WTC11 (cell line): Measurements from ENCODE around the gene PPP4R3B. TPM values are rescaled to one million over a fixed set of nuclear protein-coding genes. Genes with fewer than 3 reads are reported as not detected.

ENCODE experiments used
- ATAC-seq: fragments of 200-7000 bp; cut with Tn5 transposase; 2 replicates; pipeline ENCODE4 v1.10.0; 2021; ENCODE audit warnings: mild to moderate bottlenecking, moderate library complexity
- CTCF ChIA-PET: fragments of 300-600 bp; sonication (Branson Sonifier 250); formaldehyde crosslinking; loops from one replicate; lab custom pipeline; 2021; ENCODE audit warnings: antibody characterized with exemption; lab: Charles Lee
- POLR2A ChIA-PET: fragments of 350-600 bp; sonication (Branson Sonifier 250); formaldehyde crosslinking; loops from one replicate; lab custom pipeline; 2021; ENCODE audit warnings: antibody characterized with exemption; lab: Charles Lee
- DNase-seq: peaks from one replicate; pipeline ENCODE4 v3.0.0; 2021; ENCODE audit warnings: low spot score
- H3K27ac Mint-ChIP-seq: 2 replicates; pipeline ENCODE4 v1.8.0; 2021; ENCODE audit warnings: mixed read lengths
- H3K27me3 Mint-ChIP-seq: 2 replicates; pipeline ENCODE4 v1.8.0; 2021; ENCODE audit warnings: low read depth, mild to moderate bottlenecking, moderate library complexity, mixed read lengths
- H3K36me3 Mint-ChIP-seq: 2 replicates; pipeline ENCODE4 v1.8.0; 2021; ENCODE audit warnings: mixed read lengths
- H3K4me1 Mint-ChIP-seq: 2 replicates; pipeline ENCODE4 v1.8.0; 2022; ENCODE audit warnings: mixed read lengths
- H3K4me3 Mint-ChIP-seq: 2 replicates; pipeline ENCODE4 v1.8.0; 2021; ENCODE audit warnings: mild to moderate bottlenecking, moderate library complexity, mixed read lengths
- H3K9me3 Mint-ChIP-seq: 2 replicates; pipeline ENCODE4 v1.8.0; 2021; ENCODE audit warnings: mixed read lengths
- ATF1 ChIP-seq: sonication (generic); formaldehyde crosslinking; IDR thresholded peaks from 2 replicates; pipeline ENCODE4 v1.8.1; 2023; ENCODE audit warnings: mild to moderate bottlenecking, moderate library complexity, missing genetic modification reagents
- FOXK1 ChIP-seq: sonication (generic); formaldehyde crosslinking; IDR thresholded peaks from 2 replicates; pipeline ENCODE4 v1.8.0; 2022; ENCODE audit warnings: mild to moderate bottlenecking, moderate library complexity, missing genetic modification reagents
- GABPB1 ChIP-seq: sonication (generic); formaldehyde crosslinking; IDR thresholded peaks from 2 replicates; pipeline ENCODE4 v1.8.1; 2023; ENCODE audit warnings: mild to moderate bottlenecking, missing genetic modification reagents
- JUN ChIP-seq: sonication (generic); formaldehyde crosslinking; IDR thresholded peaks from 2 replicates; pipeline ENCODE4 v1.8.0; 2023; ENCODE audit warnings: mild to moderate bottlenecking, missing genetic modification reagents
- KAT7 ChIP-seq: sonication (generic); formaldehyde crosslinking; IDR thresholded peaks from 2 replicates; pipeline ENCODE4 v1.8.1; 2023; ENCODE audit warnings: missing genetic modification reagents, mild to moderate bottlenecking, borderline replicate concordance
- MXD4 ChIP-seq: fragments of 250-450 bp; sonication (Bioruptor Pico); IDR thresholded peaks from 2 replicates; pipeline ENCODE4 v1.8.0; 2021; ENCODE audit warnings: mild to moderate bottlenecking, moderate library complexity, borderline replicate concordance
- NFE2L1 ChIP-seq: sonication (generic); formaldehyde crosslinking; IDR thresholded peaks from 2 replicates; pipeline ENCODE4 v1.8.1; 2023; ENCODE audit warnings: missing genetic modification reagents
- PRRX2 ChIP-seq: fragments of 250-450 bp; sonication (Bioruptor Pico); IDR thresholded peaks from 2 replicates; pipeline ENCODE4 v1.8.0; 2021; ENCODE audit warnings: mild to moderate bottlenecking
- RELA ChIP-seq: sonication (generic); formaldehyde crosslinking; IDR thresholded peaks from 2 replicates; pipeline ENCODE4 v1.8.1; 2022; ENCODE audit warnings: missing genetic modification reagents, mild to moderate bottlenecking, borderline replicate concordance
- TEAD1 ChIP-seq: sonication (generic); formaldehyde crosslinking; IDR thresholded peaks from 2 replicates; pipeline ENCODE4 v1.8.0; 2022; ENCODE audit warnings: mild to moderate bottlenecking, missing genetic modification reagents
- TEAD4 ChIP-seq: sonication (generic); formaldehyde crosslinking; IDR thresholded peaks from 2 replicates; pipeline ENCODE4 v1.8.0; 2022; ENCODE audit warnings: mild to moderate bottlenecking, missing genetic modification reagents
- ZNF121 ChIP-seq: sonication (generic); formaldehyde crosslinking; IDR thresholded peaks from 2 replicates; pipeline ENCODE4 v1.8.0; 2023; ENCODE audit warnings: missing genetic modification reagents
- ZNF232 ChIP-seq: sonication (generic); formaldehyde crosslinking; IDR thresholded peaks from 2 replicates; pipeline ENCODE4 v1.8.0; 2022; ENCODE audit warnings: mild to moderate bottlenecking, missing genetic modification reagents
- ZNF396 ChIP-seq: fragments of 250-450 bp; sonication (Bioruptor Pico); IDR thresholded peaks from 2 replicates; pipeline ENCODE4 v1.8.0; 2021; ENCODE audit warnings: mild to moderate bottlenecking, moderate library complexity, borderline replicate concordance
- total RNA-seq: library from RNA; stranded (reverse); gene quantifications from 3 replicates; pipeline ENCODE4 v1.2.3, GENCODE V29; 2021
- TF ChIP-seq, protein P1 (sequence below): sonication (generic); formaldehyde crosslinking; IDR thresholded peaks from 2 replicates; pipeline ENCODE4 v1.8.0; 2023; ENCODE audit warnings: missing genetic modification reagents
- TF ChIP-seq, protein P2 (sequence below): sonication (generic); formaldehyde crosslinking; IDR thresholded peaks from 2 replicates; pipeline ENCODE4 v1.8.0; 2023; ENCODE audit warnings: missing genetic modification reagents, mild to moderate bottlenecking, borderline replicate concordance
- TF ChIP-seq, protein P3 (sequence below): sonication (generic); formaldehyde crosslinking; IDR thresholded peaks from 2 replicates; pipeline ENCODE4 v1.8.1; 2023; ENCODE audit warnings: mild to moderate bottlenecking, missing genetic modification reagents
- TF ChIP-seq, protein P4 (sequence below): sonication (generic); formaldehyde crosslinking; IDR thresholded peaks from 2 replicates; pipeline ENCODE4 v1.8.1; 2023; ENCODE audit warnings: mild to moderate bottlenecking, missing genetic modification reagents
- TF ChIP-seq, protein P5 (sequence below): fragments of 250-450 bp; sonication (Bioruptor Pico); IDR thresholded peaks from 2 replicates; pipeline ENCODE4 v1.9.0; 2021; ENCODE audit warnings: moderate library complexity, mild to moderate bottlenecking, inconsistent platforms, borderline replicate concordance
- TF ChIP-seq, protein P6 (sequence below): sonication (generic); formaldehyde crosslinking; IDR thresholded peaks from 2 replicates; pipeline ENCODE4 v1.8.1; 2023; ENCODE audit warnings: mild to moderate bottlenecking, missing genetic modification reagents, moderate library complexity
- TF ChIP-seq, protein P7 (sequence below): sonication (generic); formaldehyde crosslinking; IDR thresholded peaks from 2 replicates; pipeline ENCODE4 v1.8.0; 2022; ENCODE audit warnings: missing genetic modification reagents

Gene PPP4R3B
- total RNA-seq, 1 experiment from 2014 or later: 39.0 TPM

DNA sequence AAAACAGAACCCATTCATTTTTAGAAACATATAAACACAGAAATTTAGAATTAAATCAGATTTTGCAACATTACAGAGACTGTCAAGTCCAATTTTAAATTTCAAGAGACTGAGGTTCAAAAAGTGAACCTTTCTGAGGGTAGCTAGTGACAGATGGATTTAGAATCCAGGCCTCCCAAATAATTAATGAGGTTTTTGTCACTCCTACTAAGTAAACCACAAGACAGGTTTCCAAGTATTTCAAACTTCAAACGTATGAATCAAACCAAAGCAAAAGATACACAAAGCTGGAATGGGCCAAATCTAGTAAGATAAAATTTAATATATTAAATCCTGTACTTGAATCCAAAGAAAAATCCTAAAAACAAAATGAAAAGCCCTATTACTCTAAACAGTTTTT is 25.3 kb downstream of the PPP4R3B start:
- Mint-ChIP-seq H3K36me3 (peaks cover 7% of the 10 kb centered on the region), H3K27me3 (no peaks in the 10 kb centered on the region), H3K27ac (no peak overlapping the region), H3K4me1 (no peaks in the 10 kb centered on the region), H3K9me3 (no peaks in the 10 kb centered on the region), H3K4me3 (no peak overlapping the region)
- POLR2A ChIA-PET: no interaction called here
- DNase-seq: no peak
- TF ChIP-seq RELA (no peak), FOXK1 (no peak), PRRX2 (no peak), KAT7 (CRISPR knock-in tag) (no peak), ATF1 (CRISPR knock-in tag) (no peak), NFE2L1 (CRISPR knock-in tag) (no peak), ZNF121 (no peak), TEAD1 (no peak), TEAD4 (CRISPR knock-in tag) (no peak), MXD4 (CRISPR knock-in tag) (no peak), GABPB1 (CRISPR knock-in tag) (no peak), ZNF396 (CRISPR knock-in tag) (no peak), JUN (no peak)
- TF ChIP-seq, protein P1, sequence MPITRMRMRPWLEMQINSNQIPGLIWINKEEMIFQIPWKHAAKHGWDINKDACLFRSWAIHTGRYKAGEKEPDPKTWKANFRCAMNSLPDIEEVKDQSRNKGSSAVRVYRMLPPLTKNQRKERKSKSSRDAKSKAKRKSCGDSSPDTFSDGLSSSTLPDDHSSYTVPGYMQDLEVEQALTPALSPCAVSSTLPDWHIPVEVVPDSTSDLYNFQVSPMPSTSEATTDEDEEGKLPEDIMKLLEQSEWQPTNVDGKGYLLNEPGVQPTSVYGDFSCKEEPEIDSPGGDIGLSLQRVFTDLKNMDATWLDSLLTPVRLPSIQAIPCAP (CRISPR knock-in tag): no peak
- TF ChIP-seq, protein P2, sequence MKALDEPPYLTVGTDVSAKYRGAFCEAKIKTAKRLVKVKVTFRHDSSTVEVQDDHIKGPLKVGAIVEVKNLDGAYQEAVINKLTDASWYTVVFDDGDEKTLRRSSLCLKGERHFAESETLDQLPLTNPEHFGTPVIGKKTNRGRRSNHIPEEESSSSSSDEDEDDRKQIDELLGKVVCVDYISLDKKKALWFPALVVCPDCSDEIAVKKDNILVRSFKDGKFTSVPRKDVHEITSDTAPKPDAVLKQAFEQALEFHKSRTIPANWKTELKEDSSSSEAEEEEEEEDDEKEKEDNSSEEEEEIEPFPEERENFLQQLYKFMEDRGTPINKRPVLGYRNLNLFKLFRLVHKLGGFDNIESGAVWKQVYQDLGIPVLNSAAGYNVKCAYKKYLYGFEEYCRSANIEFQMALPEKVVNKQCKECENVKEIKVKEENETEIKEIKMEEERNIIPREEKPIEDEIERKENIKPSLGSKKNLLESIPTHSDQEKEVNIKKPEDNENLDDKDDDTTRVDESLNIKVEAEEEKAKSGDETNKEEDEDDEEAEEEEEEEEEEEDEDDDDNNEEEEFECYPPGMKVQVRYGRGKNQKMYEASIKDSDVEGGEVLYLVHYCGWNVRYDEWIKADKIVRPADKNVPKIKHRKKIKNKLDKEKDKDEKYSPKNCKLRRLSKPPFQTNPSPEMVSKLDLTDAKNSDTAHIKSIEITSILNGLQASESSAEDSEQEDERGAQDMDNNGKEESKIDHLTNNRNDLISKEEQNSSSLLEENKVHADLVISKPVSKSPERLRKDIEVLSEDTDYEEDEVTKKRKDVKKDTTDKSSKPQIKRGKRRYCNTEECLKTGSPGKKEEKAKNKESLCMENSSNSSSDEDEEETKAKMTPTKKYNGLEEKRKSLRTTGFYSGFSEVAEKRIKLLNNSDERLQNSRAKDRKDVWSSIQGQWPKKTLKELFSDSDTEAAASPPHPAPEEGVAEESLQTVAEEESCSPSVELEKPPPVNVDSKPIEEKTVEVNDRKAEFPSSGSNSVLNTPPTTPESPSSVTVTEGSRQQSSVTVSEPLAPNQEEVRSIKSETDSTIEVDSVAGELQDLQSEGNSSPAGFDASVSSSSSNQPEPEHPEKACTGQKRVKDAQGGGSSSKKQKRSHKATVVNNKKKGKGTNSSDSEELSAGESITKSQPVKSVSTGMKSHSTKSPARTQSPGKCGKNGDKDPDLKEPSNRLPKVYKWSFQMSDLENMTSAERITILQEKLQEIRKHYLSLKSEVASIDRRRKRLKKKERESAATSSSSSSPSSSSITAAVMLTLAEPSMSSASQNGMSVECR (CRISPR knock-in tag): no peak
- TF ChIP-seq, protein P3, sequence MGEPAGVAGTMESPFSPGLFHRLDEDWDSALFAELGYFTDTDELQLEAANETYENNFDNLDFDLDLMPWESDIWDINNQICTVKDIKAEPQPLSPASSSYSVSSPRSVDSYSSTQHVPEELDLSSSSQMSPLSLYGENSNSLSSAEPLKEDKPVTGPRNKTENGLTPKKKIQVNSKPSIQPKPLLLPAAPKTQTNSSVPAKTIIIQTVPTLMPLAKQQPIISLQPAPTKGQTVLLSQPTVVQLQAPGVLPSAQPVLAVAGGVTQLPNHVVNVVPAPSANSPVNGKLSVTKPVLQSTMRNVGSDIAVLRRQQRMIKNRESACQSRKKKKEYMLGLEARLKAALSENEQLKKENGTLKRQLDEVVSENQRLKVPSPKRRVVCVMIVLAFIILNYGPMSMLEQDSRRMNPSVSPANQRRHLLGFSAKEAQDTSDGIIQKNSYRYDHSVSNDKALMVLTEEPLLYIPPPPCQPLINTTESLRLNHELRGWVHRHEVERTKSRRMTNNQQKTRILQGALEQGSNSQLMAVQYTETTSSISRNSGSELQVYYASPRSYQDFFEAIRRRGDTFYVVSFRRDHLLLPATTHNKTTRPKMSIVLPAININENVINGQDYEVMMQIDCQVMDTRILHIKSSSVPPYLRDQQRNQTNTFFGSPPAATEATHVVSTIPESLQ (CRISPR knock-in tag): no peak
- TF ChIP-seq, protein P4, sequence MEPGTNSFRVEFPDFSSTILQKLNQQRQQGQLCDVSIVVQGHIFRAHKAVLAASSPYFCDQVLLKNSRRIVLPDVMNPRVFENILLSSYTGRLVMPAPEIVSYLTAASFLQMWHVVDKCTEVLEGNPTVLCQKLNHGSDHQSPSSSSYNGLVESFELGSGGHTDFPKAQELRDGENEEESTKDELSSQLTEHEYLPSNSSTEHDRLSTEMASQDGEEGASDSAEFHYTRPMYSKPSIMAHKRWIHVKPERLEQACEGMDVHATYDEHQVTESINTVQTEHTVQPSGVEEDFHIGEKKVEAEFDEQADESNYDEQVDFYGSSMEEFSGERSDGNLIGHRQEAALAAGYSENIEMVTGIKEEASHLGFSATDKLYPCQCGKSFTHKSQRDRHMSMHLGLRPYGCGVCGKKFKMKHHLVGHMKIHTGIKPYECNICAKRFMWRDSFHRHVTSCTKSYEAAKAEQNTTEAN (CRISPR knock-in tag): no peak
- TF ChIP-seq, all 79 proteins: peak for 0
- no peak for ATAC-seq
- CTCF ChIA-PET: no interaction called here

DNA sequence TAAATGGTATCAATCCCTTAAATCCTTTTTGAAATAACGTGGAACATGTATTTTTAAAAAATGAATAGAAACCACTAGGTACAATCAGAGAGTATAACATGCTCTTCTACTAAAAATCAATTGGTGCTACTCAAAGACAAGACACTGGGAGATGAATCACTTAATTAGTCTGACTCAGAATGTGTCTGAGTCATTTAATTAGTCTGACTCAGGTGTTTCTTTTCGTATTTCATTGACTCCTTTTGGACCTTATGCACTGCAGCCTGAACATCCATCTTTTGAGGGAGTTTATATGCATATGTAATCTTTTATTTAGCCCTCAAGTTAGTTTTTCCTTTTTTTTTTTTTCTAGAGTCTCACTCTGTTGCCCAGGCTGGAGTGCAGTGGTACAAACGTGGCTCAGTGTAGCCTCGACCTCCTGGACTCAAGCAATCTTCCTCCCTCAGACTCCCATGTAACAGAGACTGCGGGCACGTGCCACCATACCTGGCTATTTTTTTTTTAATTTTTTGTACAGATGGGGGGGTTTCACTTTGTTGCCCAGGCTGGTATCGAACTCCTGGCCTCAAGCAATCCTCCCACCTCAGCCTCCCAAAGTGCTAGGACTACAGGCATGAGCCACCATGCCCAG is 26.5 kb downstream of the PPP4R3B start:
- ChIA-PET CTCF (no interaction called here), POLR2A (no interaction called here)
- Mint-ChIP-seq H3K36me3 (no peaks in the 10 kb centered on the region), H3K27ac (no peak overlapping the region), H3K4me3 (no peak overlapping the region), H3K27me3 (no peaks in the 10 kb centered on the region), H3K9me3 (no peaks in the 10 kb centered on the region), H3K4me1 (no peaks in the 10 kb centered on the region)
- ATAC-seq (no peak), DNase-seq (no peak)
- TF ChIP-seq, protein P5, sequence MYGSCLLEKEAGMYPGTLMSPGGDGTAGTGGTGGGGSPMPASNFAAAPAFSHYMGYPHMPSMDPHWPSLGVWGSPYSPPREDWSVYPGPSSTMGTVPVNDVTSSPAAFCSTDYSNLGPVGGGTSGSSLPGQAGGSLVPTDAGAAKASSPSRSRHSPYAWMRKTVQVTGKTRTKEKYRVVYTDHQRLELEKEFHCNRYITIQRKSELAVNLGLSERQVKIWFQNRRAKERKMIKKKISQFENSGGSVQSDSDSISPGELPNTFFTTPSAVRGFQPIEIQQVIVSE (CRISPR knock-in tag): no peak
- TF ChIP-seq ZNF232 (CRISPR knock-in tag) (no peak), NFE2L1 (CRISPR knock-in tag) (no peak)
- TF ChIP-seq, protein P6, sequence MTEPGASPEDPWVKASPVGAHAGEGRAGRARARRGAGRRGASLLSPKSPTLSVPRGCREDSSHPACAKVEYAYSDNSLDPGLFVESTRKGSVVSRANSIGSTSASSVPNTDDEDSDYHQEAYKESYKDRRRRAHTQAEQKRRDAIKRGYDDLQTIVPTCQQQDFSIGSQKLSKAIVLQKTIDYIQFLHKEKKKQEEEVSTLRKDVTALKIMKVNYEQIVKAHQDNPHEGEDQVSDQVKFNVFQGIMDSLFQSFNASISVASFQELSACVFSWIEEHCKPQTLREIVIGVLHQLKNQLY (CRISPR knock-in tag): no peak
- TF ChIP-seq, protein P7, sequence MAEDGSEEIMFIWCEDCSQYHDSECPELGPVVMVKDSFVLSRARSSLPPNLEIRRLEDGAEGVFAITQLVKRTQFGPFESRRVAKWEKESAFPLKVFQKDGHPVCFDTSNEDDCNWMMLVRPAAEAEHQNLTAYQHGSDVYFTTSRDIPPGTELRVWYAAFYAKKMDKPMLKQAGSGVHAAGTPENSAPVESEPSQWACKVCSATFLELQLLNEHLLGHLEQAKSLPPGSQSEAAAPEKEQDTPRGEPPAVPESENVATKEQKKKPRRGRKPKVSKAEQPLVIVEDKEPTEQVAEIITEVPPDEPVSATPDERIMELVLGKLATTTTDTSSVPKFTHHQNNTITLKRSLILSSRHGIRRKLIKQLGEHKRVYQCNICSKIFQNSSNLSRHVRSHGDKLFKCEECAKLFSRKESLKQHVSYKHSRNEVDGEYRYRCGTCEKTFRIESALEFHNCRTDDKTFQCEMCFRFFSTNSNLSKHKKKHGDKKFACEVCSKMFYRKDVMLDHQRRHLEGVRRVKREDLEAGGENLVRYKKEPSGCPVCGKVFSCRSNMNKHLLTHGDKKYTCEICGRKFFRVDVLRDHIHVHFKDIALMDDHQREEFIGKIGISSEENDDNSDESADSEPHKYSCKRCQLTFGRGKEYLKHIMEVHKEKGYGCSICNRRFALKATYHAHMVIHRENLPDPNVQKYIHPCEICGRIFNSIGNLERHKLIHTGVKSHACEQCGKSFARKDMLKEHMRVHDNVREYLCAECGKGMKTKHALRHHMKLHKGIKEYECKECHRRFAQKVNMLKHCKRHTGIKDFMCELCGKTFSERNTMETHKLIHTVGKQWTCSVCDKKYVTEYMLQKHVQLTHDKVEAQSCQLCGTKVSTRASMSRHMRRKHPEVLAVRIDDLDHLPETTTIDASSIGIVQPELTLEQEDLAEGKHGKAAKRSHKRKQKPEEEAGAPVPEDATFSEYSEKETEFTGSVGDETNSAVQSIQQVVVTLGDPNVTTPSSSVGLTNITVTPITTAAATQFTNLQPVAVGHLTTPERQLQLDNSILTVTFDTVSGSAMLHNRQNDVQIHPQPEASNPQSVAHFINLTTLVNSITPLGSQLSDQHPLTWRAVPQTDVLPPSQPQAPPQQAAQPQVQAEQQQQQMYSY: no peak
